Kidney tubule cell (primary cell): Measurements from ENCODE around the gene COMT.

Experiments used
- DNase-seq: peaks from one replicate; pipeline ENCODE4 v3.0.0-alpha.2; 2018; ENCODE audit warnings: low spot score

Gene COMT

GRCh38 chr22:19982991-19983578 lies 41.5 kb downstream of the COMT start:
- no peak for DNase-seq

GRCh38 chr22:19983741-19984140 lies 42.2 kb downstream of the COMT start:
- DNase-seq: no peak

GRCh38 chr22:19984201-19984753 lies 42.7 kb downstream of the COMT start:
- peak; percentile 88 for DNase-seq

GRCh38 chr22:19984851-19985811 lies 43.6 kb downstream of the COMT start:
- DNase-seq: no peak

- DNase-seq: no peak
These were observed 44.4 kb downstream of the COMT start for GRCh38 chr22:19986011-19986409.

GRCh38 chr22:19986410-19987341 lies 45.1 kb downstream of the COMT start:
- DNase-seq: peak; percentile 84

- DNase-seq: no peak
These were observed 46.1 kb downstream of the COMT start for GRCh38 chr22:19987394-19988306.

- no peak for DNase-seq
These were observed 46.8 kb downstream of the COMT start for GRCh38 chr22:19988331-19988808.

GRCh38 chr22:19988965-19989724 lies 47.6 kb downstream of the COMT start:
- no peak for DNase-seq

GRCh38 chr22:19989725-19990067 lies 48.1 kb downstream of the COMT start:
- no peak for DNase-seq

GRCh38 chr22:19990188-19990587 lies 48.6 kb downstream of the COMT start:
- no peak for DNase-seq

- DNase-seq: no peak
These were observed 49.2 kb downstream of the COMT start for GRCh38 chr22:19990609-19991394.

GRCh38 chr22:19991395-19991644 lies 49.7 kb downstream of the COMT start:
- DNase-seq: no peak

- no peak for DNase-seq
These were observed 50.3 kb downstream of the COMT start for GRCh38 chr22:19991645-19992451.

GRCh38 chr22:19992481-19992911 lies 50.9 kb downstream of the COMT start:
- no peak for DNase-seq

- DNase-seq: no peak
These were observed 51.4 kb downstream of the COMT start for GRCh38 chr22:19992921-19993355.

GRCh38 chr22:19993926-19994325 lies 52.4 kb downstream of the COMT start:
- DNase-seq: no peak

- peak; percentile 36 for DNase-seq
These were observed 53.5 kb downstream of the COMT start for GRCh38 chr22:19994851-19995610.
